Measurements from ENCODE around the gene SPX. TPM values are rescaled to one million over a fixed set of nuclear protein-coding genes. Genes with fewer than 3 reads are reported as not detected.

The SPX gene
- total and polyA plus RNA-seq, 2 of the 4 experiments (the other 2 are of a cell fraction), result under 0.01 to 0.12 TPM

DNA sequence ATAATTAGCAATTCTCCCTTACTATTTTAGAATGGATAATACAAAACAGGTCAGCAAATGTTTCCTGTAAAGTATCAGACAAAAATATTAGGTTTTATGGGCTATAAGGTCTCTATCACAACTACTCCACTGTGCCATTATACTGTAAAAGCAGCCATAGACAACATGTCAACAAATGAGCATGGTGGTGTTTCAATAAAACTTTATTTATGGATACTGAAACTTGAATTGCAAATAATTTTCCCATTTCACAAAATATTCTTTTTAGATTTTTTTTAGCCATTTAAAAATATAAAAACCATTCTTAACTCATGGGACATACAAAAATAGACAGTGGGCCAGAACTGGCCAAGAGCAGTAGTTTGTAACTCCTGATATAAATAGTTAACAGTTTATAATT lies 40.1 kb upstream of the SPX start:
- ChIA-PET POLR2A (ENCODE audit: unreplicated experiment) (interaction anchor here (0.6 kb wide), 1 partner anchor 186 kb away, joined by 9 read pairs; no protein-coding TSS in a partner anchor), CTCF (no interaction called here)
- in situ Hi-C loops (cut with MboI; ENCODE audit: low sequenced_read_pairs), result no loop called here
- H4K20me1 ChIP-seq (ENCODE audit: insufficient read depth, low read length), result no peaks in the 10 kb centered on the region; the same call in 1 of the 2 replicates
- no peak overlapping the region for H4K8ac ChIP-seq (ENCODE audit: low read depth in 2 of 2, low read length in 2 of 2)
- H3K9me1 ChIP-seq (ENCODE audit: insufficient read depth, low read length), result no peaks in the 10 kb centered on the region
- H3K36me3 ChIP-seq (ENCODE audit: control insufficient read depth, insufficient read depth, low read length), result peaks cover 18% of the 10 kb centered on the region
- H3K79me1 ChIP-seq (ENCODE audit: low read depth in 1 of 2, low read length in 2 of 2), result peaks cover 0 to 8% of the 10 kb centered on the region in 2 experiments; a peak in 2 of 4 replicates
- H4K91ac ChIP-seq (ENCODE audit: insufficient read depth, low read depth, low read length), result no peak overlapping the region
- no peak overlapping the region for H2BK15ac ChIP-seq (ENCODE audit: low read depth, low read length)
- H3K9ac ChIP-seq (ENCODE audit: low read depth, low read length), result no peak overlapping the region
- no peak for TF ChIP-seq MXI1 (IDR thresholded peaks at IDR 0.05; ENCODE audit: borderline replicate concordance, low read depth, low read length)
- no peak for TF ChIP-seq POLR2A (IDR thresholded peaks at IDR 0.05; ENCODE audit: low read depth, low read length)
- TF ChIP-seq, protein P1, sequence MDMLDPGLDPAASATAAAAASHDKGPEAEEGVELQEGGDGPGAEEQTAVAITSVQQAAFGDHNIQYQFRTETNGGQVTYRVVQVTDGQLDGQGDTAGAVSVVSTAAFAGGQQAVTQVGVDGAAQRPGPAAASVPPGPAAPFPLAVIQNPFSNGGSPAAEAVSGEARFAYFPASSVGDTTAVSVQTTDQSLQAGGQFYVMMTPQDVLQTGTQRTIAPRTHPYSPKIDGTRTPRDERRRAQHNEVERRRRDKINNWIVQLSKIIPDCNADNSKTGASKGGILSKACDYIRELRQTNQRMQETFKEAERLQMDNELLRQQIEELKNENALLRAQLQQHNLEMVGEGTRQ (IDR thresholded peaks at IDR 0.05; ENCODE audit: low read depth, low read length), result no peak
- TF ChIP-seq BHLHE40 (IDR thresholded peaks at IDR 0.05; ENCODE audit: low read depth, low read length), result no peak
- TF ChIP-seq, protein P2, sequence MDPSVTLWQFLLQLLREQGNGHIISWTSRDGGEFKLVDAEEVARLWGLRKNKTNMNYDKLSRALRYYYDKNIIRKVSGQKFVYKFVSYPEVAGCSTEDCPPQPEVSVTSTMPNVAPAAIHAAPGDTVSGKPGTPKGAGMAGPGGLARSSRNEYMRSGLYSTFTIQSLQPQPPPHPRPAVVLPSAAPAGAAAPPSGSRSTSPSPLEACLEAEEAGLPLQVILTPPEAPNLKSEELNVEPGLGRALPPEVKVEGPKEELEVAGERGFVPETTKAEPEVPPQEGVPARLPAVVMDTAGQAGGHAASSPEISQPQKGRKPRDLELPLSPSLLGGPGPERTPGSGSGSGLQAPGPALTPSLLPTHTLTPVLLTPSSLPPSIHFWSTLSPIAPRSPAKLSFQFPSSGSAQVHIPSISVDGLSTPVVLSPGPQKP (IDR thresholded peaks at IDR 0.05; ENCODE audit: borderline replicate concordance, low read depth, low read length), result no peak
- no peak for TF ChIP-seq RAD21 (IDR thresholded peaks at IDR 0.05; ENCODE audit: low read length)
- TF ChIP-seq RCOR1 (IDR thresholded peaks at IDR 0.05; ENCODE audit: insufficient replicate concordance, low read length), result no peak
- TF ChIP-seq NFE2L2 (IDR thresholded peaks at IDR 0.05; ENCODE audit: low read depth, low read length), result no peak
- no peak for TF ChIP-seq CEBPB (IDR thresholded peaks at IDR 0.05; ENCODE audit: low read depth, low read length)
- TF ChIP-seq MAFK (IDR thresholded peaks at IDR 0.05; ENCODE audit: low read depth, low read length), result no peak
- TF ChIP-seq, protein P3, sequence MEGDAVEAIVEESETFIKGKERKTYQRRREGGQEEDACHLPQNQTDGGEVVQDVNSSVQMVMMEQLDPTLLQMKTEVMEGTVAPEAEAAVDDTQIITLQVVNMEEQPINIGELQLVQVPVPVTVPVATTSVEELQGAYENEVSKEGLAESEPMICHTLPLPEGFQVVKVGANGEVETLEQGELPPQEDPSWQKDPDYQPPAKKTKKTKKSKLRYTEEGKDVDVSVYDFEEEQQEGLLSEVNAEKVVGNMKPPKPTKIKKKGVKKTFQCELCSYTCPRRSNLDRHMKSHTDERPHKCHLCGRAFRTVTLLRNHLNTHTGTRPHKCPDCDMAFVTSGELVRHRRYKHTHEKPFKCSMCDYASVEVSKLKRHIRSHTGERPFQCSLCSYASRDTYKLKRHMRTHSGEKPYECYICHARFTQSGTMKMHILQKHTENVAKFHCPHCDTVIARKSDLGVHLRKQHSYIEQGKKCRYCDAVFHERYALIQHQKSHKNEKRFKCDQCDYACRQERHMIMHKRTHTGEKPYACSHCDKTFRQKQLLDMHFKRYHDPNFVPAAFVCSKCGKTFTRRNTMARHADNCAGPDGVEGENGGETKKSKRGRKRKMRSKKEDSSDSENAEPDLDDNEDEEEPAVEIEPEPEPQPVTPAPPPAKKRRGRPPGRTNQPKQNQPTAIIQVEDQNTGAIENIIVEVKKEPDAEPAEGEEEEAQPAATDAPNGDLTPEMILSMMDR (conservative IDR thresholded peaks at IDR 0.05; ENCODE audit: low read depth, low read length), result no peak
- no peak for TF ChIP-seq FOS (IDR thresholded peaks at IDR 0.05; ENCODE audit: low read depth, low read length)
- no peak for TF ChIP-seq RFX5 (IDR thresholded peaks at IDR 0.05; ENCODE audit: low read depth, low read length)
- no peak for TF ChIP-seq MAZ (IDR thresholded peaks at IDR 0.05; ENCODE audit: borderline replicate concordance, low read depth, low read length)
- no peak for TF ChIP-seq SMC3 (IDR thresholded peaks at IDR 0.05; ENCODE audit: low read depth, low read length)
- no peak overlapping the region for H3K56ac ChIP-seq (ENCODE audit: extremely low read depth, insufficient read depth, low read length)
- H3K18ac ChIP-seq (ENCODE audit: low read depth, low read length), result no peak overlapping the region
- no peaks in the 10 kb centered on the region for H3K27me3 ChIP-seq (ENCODE audit: control insufficient read depth, insufficient read depth, low read length)
- H3K23ac ChIP-seq (ENCODE audit: low read depth, low read length), result no peak overlapping the region
- H3K4me1 ChIP-seq (ENCODE audit: control insufficient read depth, insufficient read depth, low read length), result no peaks in the 10 kb centered on the region
- no peak overlapping the region for H3K4ac ChIP-seq (ENCODE audit: low read depth, low read length)
- DNase-seq, result no peak
- no peak overlapping the region for H4K5ac ChIP-seq (ENCODE audit: low read depth, low read length)
- no peak overlapping the region for H3K27ac ChIP-seq (ENCODE audit: insufficient read depth, low read length)
- no peak overlapping the region for H3K4me3 ChIP-seq (ENCODE audit: insufficient read depth, low read depth, low read length)
- dilution Hi-C loops (cut with HindIII; ENCODE audit: low sequenced_read_pairs, unreplicated experiment), result no loop called here
- no peak overlapping the region for H2AFZ ChIP-seq (replicated peaks; ENCODE audit: low read length, poor library complexity)
- no peak overlapping the region for H2AK5ac ChIP-seq (ENCODE audit: low read depth, low read length)
- H2BK5ac ChIP-seq (ENCODE audit: low read depth, low read length, poor library complexity, severe bottlenecking), result no peak overlapping the region
- H2BK20ac ChIP-seq (ENCODE audit: low read depth, low read length), result no peak overlapping the region
- no TSS peak for BruUV-seq (replicated peaks)
- no peaks in the 10 kb centered on the region for H3K9me3 ChIP-seq (ENCODE audit: control insufficient read depth, insufficient read depth, low read length)
- ATAC-seq (ENCODE audit: low read depth), result no peak
- no peak overlapping the region for H2BK120ac ChIP-seq (ENCODE audit: low read depth, low read length)
- no peak overlapping the region for H3K14ac ChIP-seq (replicated peaks; ENCODE audit: low read depth, low read length)
- H3K4me2 ChIP-seq (ENCODE audit: low read depth, low read length), result no peak overlapping the region
- no peak overlapping the region for H2AK9ac ChIP-seq (replicated peaks; ENCODE audit: low read depth, low read length, poor library complexity)
- intact Hi-C loops (cut with micrococcal nuclease), result no loop called here
